HUES48 (cell line): ENCODE measurements around the gene DUSP3.

Source experiments
- H3K27ac ChIP-seq: one replicate; pipeline ENCODE4 v1.7.0; 2013; ENCODE audit warnings: low read depth, low read length, inconsistent platforms
- H3K27me3 ChIP-seq: 2 replicates; pipeline ENCODE4 v1.6.1; 2013; ENCODE audit warnings: mild to moderate bottlenecking, low read length; ENCODE audit not compliant: control insufficient read depth, insufficient read depth
- H3K36me3 ChIP-seq: 2 replicates; pipeline ENCODE4 v1.6.1; 2013; ENCODE audit warnings: low read length; ENCODE audit not compliant: control insufficient read depth, insufficient read depth
- H3K4me1 ChIP-seq: 2 replicates; pipeline ENCODE4 v1.6.1; 2013; ENCODE audit warnings: mild to moderate bottlenecking, low read length; ENCODE audit not compliant: control insufficient read depth, insufficient read depth
- H3K4me3 ChIP-seq: 2 replicates; pipeline ENCODE4 v1.5.1; 2013; ENCODE audit warnings: mild to moderate bottlenecking, low read depth, low read length
- H3K9ac ChIP-seq: 2 replicates; pipeline ENCODE4 v1.6.1; 2013; ENCODE audit warnings: mild to moderate bottlenecking, low read depth, low read length, moderate library complexity
- H3K9me3 ChIP-seq: 2 replicates; pipeline ENCODE4 v1.6.1; 2013; ENCODE audit warnings: low read length; ENCODE audit not compliant: control insufficient read depth, insufficient read depth

The DUSP3 gene

GRCh38 chr17:43778337-43779144, at the start of gene DUSP3:
DUSP3 (minus strand) TSS chr17:43778977; CDS start chr17:43778924, 53 bp downstream.
- Histone ChIP-seq H3K36me3 (peaks cover 22% of the 10 kb centered on the region), H3K9me3 (no peaks in the 10 kb centered on the region), H3K27ac (peak within 1 kb of the TSS; percentile 96), H3K4me3 (peak within 1 kb of the TSS; percentile 81), H3K4me1 (peaks cover 11% of the 10 kb centered on the region), H3K9ac (peak within 1 kb of the TSS; percentile 73), H3K27me3 (peaks cover 12% of the 10 kb centered on the region)

GRCh38 chr17:43827596-43827995, 48.8 kb upstream of the DUSP3 start:
- Histone ChIP-seq H3K9ac (no peak overlapping the region), H3K27me3 (peaks cover 8% of the 10 kb centered on the region), H3K9me3 (no peaks in the 10 kb centered on the region), H3K36me3 (peaks cover 3% of the 10 kb centered on the region; the same call in 1 of the 2 replicates), H3K27ac (no peak overlapping the region), H3K4me3 (no peak overlapping the region), H3K4me1 (peaks cover 9% of the 10 kb centered on the region; the same call in 1 of the 2 replicates)

- Histone ChIP-seq H3K9me3 (no peaks in the 10 kb centered on the region), H3K4me3 (no peak overlapping the region), H3K27me3 (no peaks in the 10 kb centered on the region), H3K4me1 (0 out of 2 replicates have a peak, but pooled peaks cover 5% of the 10 kb centered on the region), H3K9ac (no peak overlapping the region), H3K27ac (no peak overlapping the region), H3K36me3 (peaks cover 3% of the 10 kb centered on the region; the same call in 1 of the 2 replicates)
These were observed 47.4 kb upstream of the DUSP3 start for GRCh38 chr17:43826206-43826605.

- Histone ChIP-seq H3K27me3 (no peaks in the 10 kb centered on the region), H3K36me3 (peaks cover 3% of the 10 kb centered on the region; the same call in 1 of the 2 replicates), H3K27ac (no peak overlapping the region), H3K4me3 (no peak overlapping the region), H3K9ac (no peak overlapping the region), H3K4me1 (0 out of 2 replicates have a peak, but pooled peaks cover 5% of the 10 kb centered on the region), H3K9me3 (no peaks in the 10 kb centered on the region)
These were observed 46.8 kb upstream of the DUSP3 start for GRCh38 chr17:43825567-43825966.

DNA sequence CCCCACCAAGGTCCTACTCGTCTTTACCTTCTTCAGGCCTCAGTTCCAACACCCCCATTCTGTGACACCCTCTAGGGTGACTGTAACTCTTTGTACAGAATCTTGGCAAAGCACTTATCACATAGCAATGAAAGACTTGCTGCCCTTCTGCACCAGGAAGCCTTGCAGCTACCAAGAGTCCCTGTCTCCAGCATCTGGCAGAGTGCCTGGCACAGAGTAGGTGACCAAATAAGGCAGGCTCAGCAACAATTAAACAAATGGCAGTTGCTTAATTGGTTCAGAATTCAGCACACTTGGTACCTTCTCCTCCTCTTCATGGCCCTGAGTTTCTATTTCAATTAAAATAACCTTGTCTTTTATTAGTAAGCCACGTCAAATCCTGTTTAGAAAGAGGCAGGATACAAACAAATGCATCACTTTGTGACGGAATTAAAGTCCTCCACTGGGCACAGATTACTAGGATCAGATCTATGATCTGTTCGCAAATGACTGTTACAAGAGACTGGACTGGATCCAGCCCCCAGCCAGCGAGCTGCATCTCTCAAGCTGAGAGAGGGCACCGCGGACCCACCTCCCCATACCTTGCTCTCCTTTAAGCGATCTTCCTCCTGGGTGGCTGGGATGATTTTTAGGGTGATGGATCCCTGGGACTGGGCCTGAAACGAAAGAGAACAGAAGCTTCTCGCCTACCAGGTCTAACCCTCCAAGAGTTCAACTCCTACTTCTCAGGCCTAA, 44.7 kb upstream of the DUSP3 start:
- no peak overlapping the region for H3K9ac ChIP-seq
- H3K4me1 ChIP-seq, result 0 out of 2 replicates have a peak, but pooled peaks cover 5% of the 10 kb centered on the region
- H3K9me3 ChIP-seq, result no peaks in the 10 kb centered on the region
- no peak overlapping the region for H3K27ac ChIP-seq
- no peaks in the 10 kb centered on the region for H3K27me3 ChIP-seq
- peaks cover 3% of the 10 kb centered on the region; the same call in 1 of the 2 replicates for H3K36me3 ChIP-seq
- H3K4me3 ChIP-seq, result no peak overlapping the region

- no peak overlapping the region for H3K27ac ChIP-seq
- H3K27me3 ChIP-seq, result no peaks in the 10 kb centered on the region
These were observed 43.9 kb upstream of the DUSP3 start for GRCh38 chr17:43822570-43823190.

DNA sequence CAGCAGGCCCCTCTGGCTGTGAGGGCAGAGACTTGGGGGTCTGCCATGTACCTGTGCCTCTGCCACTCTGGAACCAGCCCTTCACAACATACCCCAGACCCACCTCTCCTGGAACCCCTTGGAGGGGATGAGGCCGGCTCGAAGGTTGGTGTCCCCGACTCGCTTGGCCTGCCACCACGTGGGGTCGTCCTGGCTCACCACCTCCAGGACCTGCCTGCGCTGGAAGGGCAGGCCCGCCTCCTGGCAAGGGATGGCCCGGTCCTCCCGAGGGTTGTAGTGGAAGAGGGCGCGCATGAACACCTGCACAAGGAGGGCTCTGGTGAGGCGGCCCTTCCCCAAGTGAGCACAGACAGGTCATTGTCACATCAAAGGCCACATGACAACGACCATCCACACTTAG, 42.0 kb upstream of the DUSP3 start:
- H3K9me3 ChIP-seq, result no peaks in the 10 kb centered on the region
- no peak overlapping the region for H3K27ac ChIP-seq
- H3K9ac ChIP-seq, result no peak overlapping the region
- no peak overlapping the region for H3K4me3 ChIP-seq
- no peaks in the 10 kb centered on the region for H3K27me3 ChIP-seq
- H3K4me1 ChIP-seq, result no peaks in the 10 kb centered on the region
- peaks cover 3% of the 10 kb centered on the region; the same call in 1 of the 2 replicates for H3K36me3 ChIP-seq

More at GRCh38 chr17:43822570-43823190, 43.9 kb upstream of the DUSP3 start:
- no peak overlapping the region for H3K9ac ChIP-seq
- H3K9me3 ChIP-seq, result no peaks in the 10 kb centered on the region
- 0 out of 2 replicates have a peak, but pooled peaks cover 5% of the 10 kb centered on the region for H3K4me1 ChIP-seq
- peaks cover 3% of the 10 kb centered on the region; the same call in 1 of the 2 replicates for H3K36me3 ChIP-seq
- H3K4me3 ChIP-seq, result no peak overlapping the region

- H3K27ac ChIP-seq, result no peak overlapping the region
- H3K9me3 ChIP-seq, result no peaks in the 10 kb centered on the region
- H3K27me3 ChIP-seq, result no peaks in the 10 kb centered on the region
- H3K36me3 ChIP-seq, result peaks cover 3% of the 10 kb centered on the region; the same call in 1 of the 2 replicates
- no peak overlapping the region for H3K9ac ChIP-seq
- 0 out of 2 replicates have a peak, but pooled peaks cover 2% of the 10 kb centered on the region for H3K4me1 ChIP-seq
- H3K4me3 ChIP-seq, result no peak overlapping the region
These were observed 40.2 kb upstream of the DUSP3 start for GRCh38 chr17:43818966-43819365.

DNA sequence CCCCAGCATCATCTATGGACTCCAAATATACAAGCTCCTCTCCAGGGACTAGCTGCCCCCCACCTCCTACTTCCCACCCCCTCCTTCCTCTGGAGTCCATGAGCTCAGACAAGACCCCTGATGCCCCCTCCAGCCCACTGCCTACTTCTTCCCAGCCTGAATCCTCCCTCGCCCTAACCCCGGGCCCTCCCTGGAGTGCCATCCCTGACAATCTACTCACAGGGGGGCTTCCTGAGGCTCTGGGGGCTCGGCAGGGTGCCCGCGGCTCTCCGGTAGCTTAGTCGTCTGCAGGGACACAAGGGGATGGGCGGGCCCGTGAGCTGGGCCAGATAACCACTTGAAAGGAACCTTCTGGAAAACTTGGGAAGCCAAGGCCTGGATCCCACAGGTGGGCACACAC, 39.0 kb upstream of the DUSP3 start:
- Histone ChIP-seq H3K4me1 (0 out of 2 replicates have a peak, but pooled peaks cover 2% of the 10 kb centered on the region), H3K9me3 (no peaks in the 10 kb centered on the region), H3K27ac (no peak overlapping the region), H3K27me3 (no peaks in the 10 kb centered on the region), H3K9ac (no peak overlapping the region), H3K36me3 (no peaks in the 10 kb centered on the region; the same call in 1 of the 2 replicates), H3K4me3 (no peak overlapping the region)

GRCh38 chr17:43816336-43817320, 37.9 kb upstream of the DUSP3 start:
- Histone ChIP-seq H3K27me3 (no peaks in the 10 kb centered on the region), H3K4me3 (no peak overlapping the region), H3K36me3 (no peaks in the 10 kb centered on the region; the same call in 1 of the 2 replicates), H3K4me1 (0 out of 2 replicates have a peak, but pooled peaks cover 2% of the 10 kb centered on the region), H3K9ac (no peak overlapping the region), H3K27ac (no peak overlapping the region), H3K9me3 (no peaks in the 10 kb centered on the region)
